Cardiac atrium fibroblast (primary cell): Measurements from ENCODE around the gene ACSF2. TPM values are rescaled to one million over a fixed set of nuclear protein-coding genes. Genes with fewer than 3 reads are reported as not detected.

Source experiments
- total RNA-seq: library from RNA; depleted of rRNA; stranded (reverse); fragments of >200 nt; gene quantifications from 2 replicates; pipeline ENCODE4 v1.2.3, GENCODE V29; 2015

The ACSF2 gene
- 19.0 and 37.2 TPM in 2 replicates for total RNA-seq

GRCh38 chr17:50425682-50426471, at the start of gene ACSF2:
ACSF2 (plus strand) TSS chr17:50426218; CDS start chr17:50426262, 44 bp downstream.

DNA sequence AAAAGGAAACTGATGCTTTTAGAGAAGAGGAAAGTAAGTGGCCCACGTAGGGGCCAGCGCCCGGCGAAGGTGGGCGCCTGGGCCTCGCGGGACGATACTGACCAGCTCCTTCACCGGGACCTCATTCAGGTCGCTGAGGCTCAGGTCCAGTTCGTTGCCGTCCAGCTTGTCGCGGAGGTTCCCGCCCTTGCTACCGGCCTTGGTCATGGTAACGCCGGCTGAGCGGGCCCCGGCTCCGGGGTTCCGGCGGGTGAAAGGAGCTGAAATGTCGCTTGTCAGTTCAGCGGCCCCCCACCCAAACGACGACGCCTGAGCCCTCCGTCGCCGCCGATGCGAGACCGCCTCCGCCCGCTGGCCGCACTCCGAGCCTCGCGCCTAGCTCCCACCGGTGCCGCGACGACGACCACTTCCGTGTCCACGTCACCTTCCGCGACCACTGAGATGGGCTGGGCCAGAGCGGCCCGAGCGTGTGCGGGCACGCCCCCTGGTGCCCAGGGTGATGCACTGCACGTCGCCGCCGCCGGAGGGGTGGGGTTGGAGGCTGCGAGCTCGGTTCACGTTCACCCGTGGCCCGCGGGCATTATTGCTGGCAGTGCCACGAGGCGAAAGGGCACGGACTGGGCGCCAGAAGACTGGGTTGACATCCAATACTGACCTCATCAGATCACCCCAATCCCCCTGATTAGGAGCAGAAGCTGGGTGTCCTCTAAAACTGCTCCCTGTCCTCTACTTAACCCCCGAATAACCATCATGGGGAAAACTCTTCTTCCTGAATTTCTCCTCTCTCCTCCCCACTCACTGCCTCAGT, 28.7 kb upstream of the ACSF2 start, which contains the start of gene LRRC59:
LRRC59 (minus strand) TSS at position 413 of the 808 bp plus-strand sequence; CDS start at position 207, 206 bp downstream.

DNA sequence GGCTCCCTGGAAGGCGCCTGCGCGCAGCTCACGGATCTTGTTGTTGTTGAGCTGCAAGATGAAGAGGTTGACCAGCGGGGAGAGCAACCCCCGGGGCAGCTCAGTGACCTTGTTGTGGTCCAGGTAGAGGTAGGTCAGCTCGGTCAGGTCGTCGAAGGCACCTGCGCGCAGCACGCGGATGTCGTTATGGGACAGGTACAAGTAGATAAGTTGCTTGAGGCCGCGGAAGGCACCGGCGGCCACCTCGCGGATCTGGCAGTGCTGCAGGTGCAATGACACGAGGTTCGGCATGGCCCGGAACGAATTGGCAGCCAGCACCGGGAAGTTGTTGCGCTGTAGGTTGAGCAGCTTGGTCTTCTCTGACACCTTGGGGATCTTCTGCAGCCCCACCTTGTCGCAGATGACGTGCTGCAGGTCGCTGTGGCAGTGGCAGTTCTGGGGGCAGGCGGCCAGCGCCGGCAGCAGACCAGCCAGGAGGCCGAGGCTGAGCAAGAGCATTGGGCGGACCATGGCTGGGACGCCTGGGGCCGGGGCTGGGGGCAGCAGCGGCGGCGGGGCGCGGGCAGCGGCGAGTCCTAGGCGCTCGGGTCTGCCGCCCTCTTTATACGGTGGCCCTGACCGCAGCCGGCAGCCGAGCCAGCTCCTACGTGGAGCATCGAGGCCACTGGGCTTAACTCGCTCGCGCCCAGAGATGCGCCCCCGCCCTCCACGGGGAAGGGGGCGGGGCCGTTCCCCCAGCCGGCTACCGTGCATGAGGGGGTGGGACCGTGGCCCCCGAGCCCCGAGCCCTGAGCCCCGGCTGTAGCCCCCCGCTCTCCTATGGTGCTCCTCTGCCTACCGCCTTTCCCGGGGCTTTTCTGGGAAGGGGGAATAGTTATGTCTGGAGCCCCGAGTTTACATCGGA, 42.5 kb downstream of the ACSF2 start, which contains the start of gene CHAD:
CHAD (minus strand) TSS at position 577 of the 904 bp plus-strand sequence; CDS start at position 510, 67 bp downstream.

DNA sequence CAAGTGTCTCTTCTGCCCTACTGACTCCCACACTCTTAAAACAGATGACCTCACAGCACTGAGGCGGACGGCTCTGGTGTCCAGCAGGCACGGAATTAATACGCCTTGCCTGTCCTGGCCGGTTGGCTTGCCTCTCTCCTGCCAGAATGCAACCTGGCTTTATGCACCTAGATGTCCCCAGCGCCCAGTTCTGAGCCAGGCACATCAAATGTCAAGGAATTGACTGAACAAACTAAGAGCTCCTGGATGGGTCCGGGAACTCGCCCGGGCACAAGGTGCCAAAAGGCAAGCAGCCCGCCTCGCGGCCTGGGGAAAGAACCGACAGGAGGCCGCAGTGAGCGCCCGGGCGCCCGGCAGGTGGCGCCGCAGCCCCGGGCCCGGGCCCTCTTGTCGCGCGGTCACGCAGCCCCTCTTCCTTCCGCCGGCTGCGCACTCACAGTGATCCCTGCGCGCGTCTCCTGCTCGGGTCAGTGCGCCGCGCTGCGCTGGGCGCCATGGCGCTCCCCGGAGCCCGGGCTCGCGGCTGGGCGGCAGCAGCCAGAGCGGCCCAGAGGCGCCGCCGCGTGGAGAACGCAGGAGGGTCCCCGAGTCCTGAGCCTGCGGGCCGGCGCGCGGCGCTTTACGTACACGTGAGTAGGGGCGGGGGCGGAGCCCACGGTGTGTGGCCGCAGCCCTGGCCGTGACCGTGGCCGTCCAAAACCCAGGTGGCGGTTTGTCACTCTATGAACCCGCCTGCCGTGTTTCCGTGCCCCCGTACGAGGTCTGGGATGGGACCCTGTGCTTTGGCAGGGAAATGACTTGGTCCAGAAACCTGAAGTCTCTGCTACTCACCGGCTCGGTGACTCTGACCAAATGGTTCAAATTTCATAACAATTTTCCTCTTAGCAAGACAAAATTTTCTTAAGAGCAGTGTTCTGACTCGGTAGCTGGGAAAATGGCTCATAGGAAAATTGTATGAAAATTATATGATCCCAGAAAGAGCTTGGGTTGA, 52.7 kb downstream of the ACSF2 start, which contains the start of gene RSAD1:
RSAD1 (plus strand) TSS at position 470 of the 991 bp plus-strand sequence; CDS start at position 495, 25 bp downstream.

GRCh38 chr17:50507871-50508572, 82.0 kb downstream of the ACSF2 start, which contains the start of gene MYCBPAP:
MYCBPAP (plus strand) TSS chr17:50508439; CDS start chr17:50508675, 236 bp downstream.

Other genes starting within 250 kb of the ACSF2 start
- 3,370 and 3,473 TPM in 2 replicates for gene COL1A1, start 224.6 kb upstream of the ACSF2 start, total RNA-seq
- gene TMEM92, start 151.8 kb upstream of the ACSF2 start, total RNA-seq = not detected in 2 replicates
- gene XYLT2, start 80.1 kb upstream of the ACSF2 start, total RNA-seq = 44.0 and 54.1 TPM in 2 replicates
- gene MRPL27, start 53.0 kb upstream of the ACSF2 start, total RNA-seq = 70.0 and 75.5 TPM in 2 replicates
- gene EME1, start 53.0 kb upstream of the ACSF2 start, total RNA-seq = 0.65 and 5.6 TPM in 2 replicates
- 177 and 181 TPM in 2 replicates for gene LRRC59, start 28.7 kb upstream of the ACSF2 start, total RNA-seq
- not detected in 2 replicates for gene CHAD, start 42.7 kb downstream of the ACSF2 start, total RNA-seq
- 13.0 and 14.3 TPM in 2 replicates for gene RSAD1, start 52.6 kb downstream of the ACSF2 start, total RNA-seq
- not detected in 2 replicates for gene MYCBPAP, start 82.2 kb downstream of the ACSF2 start, total RNA-seq
- gene EPN3, start 106.5 kb downstream of the ACSF2 start, total RNA-seq = not detected in 2 replicates
- gene SPATA20, start 121.0 kb downstream of the ACSF2 start, total RNA-seq = 70.1 and 91.2 TPM in 2 replicates
- gene CACNA1G, start 134.5 kb downstream of the ACSF2 start, total RNA-seq = 0.16 TPM in 1 of 2 replicates, not detected in the other
- gene ABCC3, start 208.7 kb downstream of the ACSF2 start, total RNA-seq = 16.6 and 26.1 TPM in 2 replicates